ENCODE results near the gene SLC15A3. TPM values are rescaled to one million over a fixed set of nuclear protein-coding genes. Genes with fewer than 3 reads are reported as not detected.

SLC15A3 gene
- total and polyA plus RNA-seq, 8 donors = 13.8 to 96.4 (median 18.2) TPM

GRCh38 chr11:60905551-60906113 is 46.3 kb downstream of the SLC15A3 start:
- Histone ChIP-seq H3K27ac (peak overlapping the region; percentile 83 to 90), H3K4me3 (peak overlapping the region; percentile 71 to 92), H3K9me3 (no peaks in the 10 kb centered on the region), H3K4me1 (peaks cover 0 to 34% of the 10 kb centered on the region in 2 donors), H3K27me3 (no peaks in the 10 kb centered on the region), H3K36me3 (peaks cover 0 to 32% of the 10 kb centered on the region in 2 donors)
- TF ChIP-seq, protein P1, sequence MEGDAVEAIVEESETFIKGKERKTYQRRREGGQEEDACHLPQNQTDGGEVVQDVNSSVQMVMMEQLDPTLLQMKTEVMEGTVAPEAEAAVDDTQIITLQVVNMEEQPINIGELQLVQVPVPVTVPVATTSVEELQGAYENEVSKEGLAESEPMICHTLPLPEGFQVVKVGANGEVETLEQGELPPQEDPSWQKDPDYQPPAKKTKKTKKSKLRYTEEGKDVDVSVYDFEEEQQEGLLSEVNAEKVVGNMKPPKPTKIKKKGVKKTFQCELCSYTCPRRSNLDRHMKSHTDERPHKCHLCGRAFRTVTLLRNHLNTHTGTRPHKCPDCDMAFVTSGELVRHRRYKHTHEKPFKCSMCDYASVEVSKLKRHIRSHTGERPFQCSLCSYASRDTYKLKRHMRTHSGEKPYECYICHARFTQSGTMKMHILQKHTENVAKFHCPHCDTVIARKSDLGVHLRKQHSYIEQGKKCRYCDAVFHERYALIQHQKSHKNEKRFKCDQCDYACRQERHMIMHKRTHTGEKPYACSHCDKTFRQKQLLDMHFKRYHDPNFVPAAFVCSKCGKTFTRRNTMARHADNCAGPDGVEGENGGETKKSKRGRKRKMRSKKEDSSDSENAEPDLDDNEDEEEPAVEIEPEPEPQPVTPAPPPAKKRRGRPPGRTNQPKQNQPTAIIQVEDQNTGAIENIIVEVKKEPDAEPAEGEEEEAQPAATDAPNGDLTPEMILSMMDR (IDR thresholded peaks at IDR 0.05) = no peak
- DNase-seq = no peak
- peak; percentile 27 for ATAC-seq
- intact Hi-C loops (cut with DNase I) = no loop called here

- ATAC-seq (no peak), DNase-seq (no peak)
- peaks cover 0 to 32% of the 10 kb centered on the region in 2 donors for H3K4me1 ChIP-seq
- peaks cover 0 to 38% of the 10 kb centered on the region in 2 donors for H3K36me3 ChIP-seq
- H3K27ac ChIP-seq = peak overlapping the region in 1 of 2 donors; percentile 90
- peak overlapping the region in 1 of 2 donors; percentile 71 for H3K4me3 ChIP-seq
- intact Hi-C loops (cut with DNase I) = no loop called here
- no peaks in the 10 kb centered on the region for H3K9me3 ChIP-seq
- no peaks in the 10 kb centered on the region for H3K27me3 ChIP-seq
- TF ChIP-seq, protein P1 (IDR thresholded peaks at IDR 0.05) = no peak
Measured at GRCh38 chr11:60905047-60905446, 46.9 kb downstream of the SLC15A3 start.

- intact Hi-C loops (cut with DNase I) = no loop called here
- H3K4me3 ChIP-seq = no peak overlapping the region
- ATAC-seq = no peak
- peaks cover 0 to 62% of the 10 kb centered on the region in 2 donors for H3K36me3 ChIP-seq
- peaks cover 0 to 28% of the 10 kb centered on the region in 2 donors for H3K4me1 ChIP-seq
- TF ChIP-seq, protein P1 (IDR thresholded peaks at IDR 0.05) = no peak
- H3K9me3 ChIP-seq = no peaks in the 10 kb centered on the region
- H3K27ac ChIP-seq = no peak overlapping the region
- H3K27me3 ChIP-seq = no peaks in the 10 kb centered on the region
- no peak for DNase-seq
Measured at GRCh38 chr11:60902625-60903024, 49.4 kb downstream of the SLC15A3 start.

GRCh38 chr11:60900673-60901404 is 51.1 kb downstream of the SLC15A3 start:
- Histone ChIP-seq H3K4me1 (peaks cover 0 to 23% of the 10 kb centered on the region in 2 donors), H3K9me3 (no peaks in the 10 kb centered on the region), H3K27me3 (no peaks in the 10 kb centered on the region), H3K4me3 (no peak overlapping the region), H3K36me3 (peaks cover 0 to 80% of the 10 kb centered on the region in 2 donors), H3K27ac (no peak overlapping the region)
- TF ChIP-seq, protein P1 (IDR thresholded peaks at IDR 0.05) = no peak
- DNase-seq = no peak
- intact Hi-C loops (cut with DNase I) = no loop called here
- no peak for ATAC-seq

- no peak for ATAC-seq
- Histone ChIP-seq H3K9me3 (no peaks in the 10 kb centered on the region), H3K4me1 (peaks cover 0 to 15% of the 10 kb centered on the region in 2 donors), H3K27me3 (no peaks in the 10 kb centered on the region), H3K27ac (no peak overlapping the region), H3K36me3 (peaks cover 0 to 88% of the 10 kb centered on the region in 2 donors), H3K4me3 (no peak overlapping the region)
- DNase-seq = no peak
- intact Hi-C loops (cut with DNase I) = loop anchor here in 1 of 2 donors (5.0 kb wide), 1 partner anchor 63 kb away; no protein-coding TSS in a partner anchor
- TF ChIP-seq, protein P1 (IDR thresholded peaks at IDR 0.05) = no peak
Measured at GRCh38 chr11:60899977-60900376, 52.0 kb downstream of the SLC15A3 start.

All from left lung (tissue), 10 donors.